ENCODE results near the gene TFAP2E. TPM values are rescaled to one million over a fixed set of nuclear protein-coding genes. Genes with fewer than 3 reads are reported as not detected.

TFAP2E gene
- total RNA-seq, 1 experiment from 2014 or later: 0.26 TPM

DNA sequence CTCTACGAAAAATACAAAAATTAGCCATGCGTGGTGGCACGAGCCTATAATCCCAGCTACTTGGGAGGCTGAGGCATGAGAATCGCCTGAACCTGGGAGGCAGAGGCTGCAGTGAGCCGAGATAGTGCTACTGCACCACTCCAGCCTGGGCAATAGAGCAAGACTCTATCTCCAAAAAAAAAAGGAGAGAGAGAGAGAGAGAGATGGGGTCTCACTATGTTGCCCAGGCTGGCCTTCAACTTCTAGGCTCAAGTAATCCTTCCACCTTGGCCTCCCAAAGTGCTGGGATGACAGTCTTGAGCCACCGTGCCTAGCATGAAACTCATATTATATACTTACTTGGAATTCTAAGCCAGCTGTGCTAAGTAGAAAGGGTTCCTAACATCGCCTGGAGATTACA is 38.5 kb downstream of the TFAP2E start:
- no peak for DNase-seq
- H3K4me2 ChIP-seq (ENCODE audit: low read length): no peak overlapping the region
- no peak for ATAC-seq
- no peak overlapping the region for H3K27ac ChIP-seq (ENCODE audit: low read length)
- H3K79me2 ChIP-seq (ENCODE audit: low read length): peaks cover 81% of the 10 kb centered on the region
- POLR2A ChIA-PET (ENCODE audit: unreplicated experiment): no interaction called here
- H3K4me3 ChIP-seq (ENCODE audit: low read length): no peak overlapping the region
- no peaks in the 10 kb centered on the region for H3K4me1 ChIP-seq (ENCODE audit: insufficient read depth, low read length)
- peaks cover 57% of the 10 kb centered on the region for H3K36me3 ChIP-seq (ENCODE audit: low read depth, low read length)
- peaks cover 39% of the 10 kb centered on the region for H4K20me1 ChIP-seq (ENCODE audit: low read length)
- CTCF ChIA-PET: no interaction called here
- H2AFZ ChIP-seq (ENCODE audit: low read length): no peak overlapping the region
- intact Hi-C loops (cut with micrococcal nuclease): no loop called here
- no peaks in the 10 kb centered on the region for H3K9me2 ChIP-seq (replicated peaks; ENCODE audit: low read length)
- H3K27me3 ChIP-seq (ENCODE audit: low read length): no peaks in the 10 kb centered on the region
- H3F3A ChIP-seq (ENCODE audit: low read length, unreplicated experiment): no peaks in the 10 kb centered on the region
- TF ChIP-seq EZH2phosphoT487 (IDR thresholded peaks at IDR 0.05; ENCODE audit: borderline replicate concordance, low read length) (no peak), EZH2 (IDR thresholded peaks at IDR 0.05; ENCODE audit: low read length, unreplicated experiment) (no peak)
- TF ChIP-seq, protein P1, sequence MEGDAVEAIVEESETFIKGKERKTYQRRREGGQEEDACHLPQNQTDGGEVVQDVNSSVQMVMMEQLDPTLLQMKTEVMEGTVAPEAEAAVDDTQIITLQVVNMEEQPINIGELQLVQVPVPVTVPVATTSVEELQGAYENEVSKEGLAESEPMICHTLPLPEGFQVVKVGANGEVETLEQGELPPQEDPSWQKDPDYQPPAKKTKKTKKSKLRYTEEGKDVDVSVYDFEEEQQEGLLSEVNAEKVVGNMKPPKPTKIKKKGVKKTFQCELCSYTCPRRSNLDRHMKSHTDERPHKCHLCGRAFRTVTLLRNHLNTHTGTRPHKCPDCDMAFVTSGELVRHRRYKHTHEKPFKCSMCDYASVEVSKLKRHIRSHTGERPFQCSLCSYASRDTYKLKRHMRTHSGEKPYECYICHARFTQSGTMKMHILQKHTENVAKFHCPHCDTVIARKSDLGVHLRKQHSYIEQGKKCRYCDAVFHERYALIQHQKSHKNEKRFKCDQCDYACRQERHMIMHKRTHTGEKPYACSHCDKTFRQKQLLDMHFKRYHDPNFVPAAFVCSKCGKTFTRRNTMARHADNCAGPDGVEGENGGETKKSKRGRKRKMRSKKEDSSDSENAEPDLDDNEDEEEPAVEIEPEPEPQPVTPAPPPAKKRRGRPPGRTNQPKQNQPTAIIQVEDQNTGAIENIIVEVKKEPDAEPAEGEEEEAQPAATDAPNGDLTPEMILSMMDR (conservative IDR thresholded peaks at IDR 0.05; ENCODE audit: low read depth, low read length): no peak
- no TSS peak for BruUV-seq (replicated peaks)
- no peak overlapping the region for H3K9ac ChIP-seq (ENCODE audit: low read length)
- H3K9me3 ChIP-seq (ENCODE audit: low read length): no peaks in the 10 kb centered on the region

DNA sequence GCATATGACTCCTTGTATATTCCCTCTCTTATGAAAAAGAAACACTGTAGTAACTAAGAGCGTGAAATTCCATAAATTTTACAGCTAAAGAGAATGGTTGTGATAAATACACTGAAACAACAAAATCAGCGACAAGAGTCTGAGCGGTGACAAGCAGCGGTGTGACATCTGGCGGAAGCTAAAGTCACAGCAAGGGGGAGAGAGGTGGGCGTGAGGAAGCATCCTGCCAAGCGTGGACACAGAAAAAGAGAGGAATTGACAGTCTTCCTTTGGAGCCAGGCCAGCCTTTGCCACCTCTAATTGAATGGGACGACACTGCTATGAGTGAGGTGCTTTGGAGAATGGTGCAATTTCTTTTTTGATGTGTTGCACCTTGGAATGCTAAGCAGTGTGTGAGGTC is 42.3 kb downstream of the TFAP2E start:
- Histone ChIP-seq H3K27me3 (ENCODE audit: low read length) (no peaks in the 10 kb centered on the region), H3K4me2 (ENCODE audit: low read length) (no peak overlapping the region), H3K4me3 (ENCODE audit: low read length) (no peak overlapping the region), H3K9me3 (ENCODE audit: low read length) (no peaks in the 10 kb centered on the region), H3K4me1 (ENCODE audit: insufficient read depth, low read length) (no peaks in the 10 kb centered on the region), H3K9me2 (replicated peaks; ENCODE audit: low read length) (no peaks in the 10 kb centered on the region), H3K36me3 (ENCODE audit: low read depth, low read length) (peaks cover 45% of the 10 kb centered on the region), H2AFZ (ENCODE audit: low read length) (no peak overlapping the region), H4K20me1 (ENCODE audit: low read length) (peaks cover 43% of the 10 kb centered on the region), H3K79me2 (ENCODE audit: low read length) (peaks cover 92% of the 10 kb centered on the region), H3K27ac (ENCODE audit: low read length) (no peak overlapping the region), H3F3A (ENCODE audit: low read length, unreplicated experiment) (no peaks in the 10 kb centered on the region), H3K9ac (ENCODE audit: low read length) (no peak overlapping the region)
- CTCF ChIA-PET: no interaction called here
- POLR2A ChIA-PET (ENCODE audit: unreplicated experiment): no interaction called here
- no peak for ATAC-seq
- no peak for TF ChIP-seq EZH2 (IDR thresholded peaks at IDR 0.05; ENCODE audit: low read length, unreplicated experiment)
- BruUV-seq (replicated peaks): no TSS peak
- intact Hi-C loops (cut with micrococcal nuclease): no loop called here
- DNase-seq: no peak

DNA sequence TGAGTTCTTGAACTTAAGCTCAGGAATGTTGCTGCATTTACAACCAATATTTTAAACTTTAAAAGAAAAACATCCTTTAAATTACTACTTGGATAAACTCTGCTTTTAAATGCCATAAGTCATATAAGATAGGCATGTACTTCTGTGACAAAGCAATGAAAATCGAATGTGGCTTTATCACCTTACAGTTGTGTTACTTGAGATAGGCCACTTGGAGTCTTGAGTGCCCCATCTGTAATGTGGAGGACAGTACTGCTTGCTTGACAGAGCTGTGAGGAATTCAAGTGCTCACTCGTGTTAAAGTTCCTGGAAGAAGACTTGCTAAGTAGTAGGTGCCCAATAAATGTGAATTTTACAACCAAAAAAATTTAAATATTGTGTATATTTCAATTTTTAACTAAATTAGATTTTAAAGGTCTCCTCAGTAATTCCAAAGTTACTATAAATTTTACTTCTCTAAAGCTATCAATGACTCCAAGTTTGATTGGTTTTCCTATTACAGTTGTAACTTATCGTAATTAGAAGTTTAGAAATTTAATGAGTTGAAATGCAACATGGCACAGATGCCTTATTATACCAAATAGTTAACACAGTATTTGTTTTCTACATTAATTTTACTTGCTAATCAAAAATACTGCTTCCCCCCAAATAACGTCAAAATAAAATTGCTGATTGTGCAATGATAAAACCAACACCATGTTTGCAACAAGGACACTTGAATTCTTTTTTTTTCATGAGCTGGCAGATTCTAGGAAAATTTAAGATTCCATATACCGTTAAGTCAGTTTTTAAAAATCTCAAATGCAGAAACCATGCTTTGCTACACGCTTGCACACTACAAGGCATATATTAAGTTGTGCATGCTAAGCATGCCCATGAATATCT is 46.4 kb downstream of the TFAP2E start:
- Histone ChIP-seq H4K20me1 (ENCODE audit: low read length) (peaks cover 45% of the 10 kb centered on the region), H3K9me2 (replicated peaks; ENCODE audit: low read length) (no peaks in the 10 kb centered on the region), H3K36me3 (ENCODE audit: low read depth, low read length) (peaks cover 52% of the 10 kb centered on the region), H3K4me3 (ENCODE audit: low read length) (no peak overlapping the region), H3K79me2 (ENCODE audit: low read length) (peaks cover 94% of the 10 kb centered on the region), H3F3A (ENCODE audit: low read length, unreplicated experiment) (no peaks in the 10 kb centered on the region), H3K9ac (ENCODE audit: low read length) (no peak overlapping the region), H3K27ac (ENCODE audit: low read length) (no peak overlapping the region), H3K9me3 (ENCODE audit: low read length) (no peaks in the 10 kb centered on the region), H3K4me2 (ENCODE audit: low read length) (no peak overlapping the region), H2AFZ (ENCODE audit: low read length) (no peak overlapping the region), H3K27me3 (ENCODE audit: low read length) (no peaks in the 10 kb centered on the region), H3K4me1 (ENCODE audit: insufficient read depth, low read length) (no peaks in the 10 kb centered on the region)
- DNase-seq (no peak), ATAC-seq (no peak)
- intact Hi-C loops (cut with micrococcal nuclease): no loop called here
- CTCF ChIA-PET: no interaction called here
- TF ChIP-seq EZH2phosphoT487 (IDR thresholded peaks at IDR 0.05; ENCODE audit: borderline replicate concordance, low read length) (no peak), EZH2 (IDR thresholded peaks at IDR 0.05; ENCODE audit: low read length, unreplicated experiment) (no peak)
- TF ChIP-seq, protein P1 (conservative IDR thresholded peaks at IDR 0.05; ENCODE audit: low read depth, low read length): no peak
- POLR2A ChIA-PET (ENCODE audit: unreplicated experiment): no interaction called here
- no TSS peak for BruUV-seq (replicated peaks)

Measured in PC-3 (cell line).